GM12873 (cell line): ENCODE data around the gene VIPR2.

Experiments
- CTCF ChIP-seq: IDR thresholded peaks from 2 replicates; pipeline ENCODE4 v1.5.1; 2012; ENCODE audit warnings: low read depth, mild to moderate bottlenecking, moderate library complexity, low read length, control low read depth; ENCODE audit not compliant: insufficient read depth; ENCODE audit errors: missing control alignments

VIPR2 gene

DNA sequence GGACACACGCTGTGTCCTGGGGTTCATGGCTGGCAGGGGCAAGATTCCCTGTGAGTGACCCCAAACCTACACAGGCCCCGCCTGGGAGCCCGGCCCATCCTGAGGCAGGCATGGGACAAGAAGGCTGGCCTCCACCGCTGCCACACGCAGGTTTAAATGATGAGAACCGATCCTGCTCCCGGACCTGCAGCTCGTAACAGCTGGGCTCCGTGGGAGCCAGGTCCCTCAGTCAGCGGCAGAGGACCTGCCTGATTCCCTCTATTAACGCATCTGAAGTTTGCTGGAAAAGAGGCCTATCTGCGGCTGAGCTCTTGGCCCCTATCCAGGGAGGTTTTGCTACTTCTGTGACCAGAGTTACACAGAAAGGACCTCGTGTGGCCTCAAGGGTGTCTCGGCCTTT, 112.3 kb downstream of the VIPR2 start:
- no peak for TF ChIP-seq CTCF

GRCh38 chr7:159031750-159032149, 112.9 kb downstream of the VIPR2 start:
- TF ChIP-seq CTCF = no peak

DNA sequence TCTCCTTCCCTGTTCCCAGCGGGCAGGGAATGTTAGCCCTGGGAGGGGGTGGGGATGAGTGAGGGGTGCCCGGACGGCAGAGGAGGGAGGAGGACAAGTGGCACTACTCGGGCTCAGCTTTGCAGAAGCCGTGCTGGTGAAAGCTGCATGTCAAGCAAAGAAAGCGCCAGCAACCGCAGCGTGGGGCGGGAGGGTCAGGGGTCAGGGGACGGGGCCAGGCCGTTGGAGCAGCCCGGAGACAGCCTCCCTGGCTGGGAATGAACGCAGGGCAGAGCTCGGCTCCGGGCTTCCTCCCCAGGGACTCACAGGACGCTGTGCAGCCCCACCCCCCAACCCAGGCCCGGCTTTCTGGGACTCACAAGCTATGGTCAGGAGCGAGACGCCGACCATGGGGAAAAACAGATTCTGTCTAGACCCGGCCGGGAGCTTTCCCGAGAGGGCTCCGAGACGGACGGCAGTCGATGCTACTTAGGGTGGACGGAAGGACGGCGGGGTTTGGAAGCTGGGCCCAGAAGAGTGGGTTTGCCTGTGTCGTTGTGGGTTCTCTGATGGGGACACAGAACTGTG, 113.4 kb downstream of the VIPR2 start:
- no peak for TF ChIP-seq CTCF

DNA sequence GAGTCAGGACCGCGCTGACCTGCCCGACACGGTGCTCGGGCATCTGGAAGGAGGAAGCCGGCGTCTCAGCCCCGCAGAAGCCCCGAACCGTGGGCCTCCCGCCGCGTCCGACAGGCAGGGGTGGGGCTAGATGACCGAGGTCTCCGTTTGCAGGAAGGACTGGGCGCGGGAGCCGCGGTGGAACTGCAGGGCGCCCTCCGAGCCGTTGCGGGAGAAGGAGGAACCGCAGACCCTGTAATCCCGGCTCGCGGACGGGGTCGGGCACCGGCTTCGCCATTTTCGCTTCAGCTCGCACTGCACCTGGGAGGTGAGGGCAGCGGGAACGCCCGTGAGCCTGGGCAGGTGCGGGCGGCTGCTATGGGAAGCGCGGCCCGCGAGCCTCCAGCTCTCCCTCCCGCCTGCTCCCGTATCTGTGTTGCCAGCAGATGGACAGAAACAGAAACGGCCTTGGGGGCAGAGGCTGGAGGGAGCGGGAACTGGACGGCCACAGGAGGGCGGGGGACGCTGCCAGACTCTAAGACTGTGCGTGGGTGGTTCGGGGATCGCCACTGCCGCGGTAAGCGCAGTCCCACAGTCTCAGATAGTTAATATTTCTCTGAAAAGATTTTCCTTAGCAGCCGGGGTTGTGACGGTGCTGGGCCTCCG, 114.1 kb downstream of the VIPR2 start:
- peak; percentile 7 for TF ChIP-seq CTCF

DNA sequence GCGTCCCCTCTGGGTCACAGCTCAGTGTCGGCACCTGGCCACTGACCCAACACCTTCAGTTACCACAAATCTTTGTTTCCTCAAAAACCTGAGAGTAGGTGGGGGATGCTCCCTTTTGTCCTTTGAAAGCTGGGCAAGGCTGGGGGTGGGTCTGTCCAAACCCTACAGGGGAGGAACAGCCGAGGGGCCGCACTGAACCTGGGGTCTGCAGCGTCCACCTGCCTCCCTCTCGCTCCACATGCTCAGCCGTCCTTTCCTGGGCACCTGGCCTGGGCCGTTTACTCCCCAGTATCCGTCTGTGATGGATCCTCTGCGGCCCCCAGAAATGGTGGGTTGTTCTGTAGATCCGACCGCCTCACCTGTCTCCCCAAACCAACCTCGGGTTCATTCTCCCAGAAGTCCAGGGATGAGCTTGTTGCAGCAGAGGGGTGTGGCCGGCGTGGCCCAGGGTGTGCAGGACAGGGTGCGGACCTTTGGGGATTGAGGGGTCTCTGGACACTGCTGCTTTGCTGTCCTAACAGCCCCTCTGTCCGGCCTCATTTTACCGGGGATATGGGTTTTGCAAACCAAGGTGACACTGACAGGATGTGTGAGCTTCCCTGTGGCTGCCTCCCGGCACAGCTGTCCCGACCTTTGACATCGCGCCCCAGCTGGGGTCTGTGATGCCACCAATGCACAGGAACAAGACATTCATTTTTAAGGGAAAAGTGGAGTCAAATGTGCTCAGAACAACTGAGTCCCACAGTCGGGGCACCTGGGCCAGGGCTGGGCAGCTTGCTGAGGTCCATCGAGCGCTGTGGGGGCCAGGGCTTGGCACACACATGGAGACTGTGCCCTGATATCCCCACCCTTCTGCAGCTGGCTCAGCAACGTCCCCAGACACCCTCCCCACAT, 115.9 kb downstream of the VIPR2 start:
- no peak for TF ChIP-seq CTCF

DNA sequence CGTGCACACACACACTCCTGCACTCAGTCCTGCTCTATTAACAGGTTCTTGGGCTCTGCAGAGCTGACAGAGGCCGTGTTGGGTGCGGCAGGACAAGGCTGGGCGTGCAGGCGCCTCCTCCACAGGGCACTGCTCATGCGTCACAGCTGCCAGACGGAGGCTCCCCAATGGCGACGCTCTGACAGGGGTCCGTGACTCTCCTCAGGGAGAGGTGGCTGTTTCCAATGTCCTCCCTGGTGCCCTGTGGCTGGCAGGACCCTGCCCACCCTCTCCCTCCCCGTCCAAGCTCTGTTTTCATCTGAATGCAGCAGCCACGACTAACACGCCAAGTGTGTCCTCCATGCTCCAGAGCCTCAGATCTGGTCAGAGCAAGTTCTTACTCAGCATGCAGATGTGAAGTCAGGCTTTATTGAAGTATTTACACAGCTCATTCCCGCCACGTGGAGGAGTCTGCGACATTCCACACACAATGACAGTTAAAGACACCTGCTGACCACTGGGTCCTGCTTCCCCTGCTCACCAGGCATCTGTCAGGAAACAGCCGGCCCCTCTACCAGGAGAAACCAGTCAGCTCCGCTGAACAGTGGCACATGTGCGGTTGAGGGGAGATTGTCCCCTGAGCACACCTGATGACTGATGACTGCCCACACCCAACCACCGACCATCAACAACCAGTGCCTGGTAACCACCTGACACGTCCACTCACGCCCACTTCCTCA, 116.7 kb downstream of the VIPR2 start:
- TF ChIP-seq CTCF = no peak

DNA sequence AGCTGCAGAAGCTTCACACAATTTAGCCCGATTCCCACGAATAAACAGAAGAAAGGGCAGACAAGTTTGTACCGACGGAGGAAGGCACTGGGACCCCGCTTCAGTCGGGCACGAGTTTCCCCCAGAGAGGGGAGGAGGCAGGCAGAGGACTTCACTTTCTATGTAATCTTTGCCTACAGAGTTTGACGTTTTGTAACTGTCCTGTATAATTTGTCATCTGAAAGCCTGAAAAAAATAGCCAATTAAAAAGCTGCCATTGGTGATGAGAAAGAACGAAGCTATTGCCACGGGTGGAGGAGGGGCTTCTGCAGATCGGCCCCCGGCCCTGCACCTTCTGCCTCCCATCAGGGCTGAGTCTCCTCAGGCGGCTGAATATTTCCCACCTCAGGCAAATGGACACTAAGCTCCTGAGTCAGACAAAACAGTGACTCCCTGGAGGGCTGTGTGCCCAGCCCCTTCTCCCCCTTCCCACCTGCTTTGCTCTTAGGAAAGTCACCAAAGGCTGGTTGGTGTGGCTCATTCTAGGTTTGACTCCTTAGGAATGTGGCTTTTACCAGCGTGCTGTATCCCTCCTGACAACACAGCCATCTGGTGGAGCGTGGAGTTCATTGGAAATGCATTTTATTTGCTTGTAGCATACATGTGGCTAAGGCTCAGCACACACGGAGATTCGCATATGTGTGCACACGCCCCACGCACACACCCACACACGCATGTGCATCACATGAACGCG, 117.4 kb downstream of the VIPR2 start:
- TF ChIP-seq CTCF = no peak
